RPMI8226 (cell line): Measurements from ENCODE around the gene LRRC23.
"Not testable (repeated sequence)": the region's sequence is repeated elsewhere in the genome, so short reads cannot be mapped to it uniquely, and the experiment has no call there.

Experiments
- DNase-seq: peaks from one replicate; pipeline ENCODE4 v3.0.0-alpha.2; 2015

The LRRC23 gene

GRCh38 chr12:6904280-6905276 lies at the start of gene LRRC23:
TSS of gene LRRC23 (plus strand) at chr12:6904822. CDS start at chr12:6905634, 812 bp downstream.
- DNase-seq = peak; percentile 97

- no peak for DNase-seq
Measured at GRCh38 chr12:6855322-6855721, 49.3 kb upstream of the LRRC23 start.

GRCh38 chr12:6858799-6859198 lies 45.8 kb upstream of the LRRC23 start:
- DNase-seq = no peak

- no peak for DNase-seq
Measured at GRCh38 chr12:6860116-6860515, 44.5 kb upstream of the LRRC23 start.

- DNase-seq = no peak
Measured at GRCh38 chr12:6860942-6861341, 43.7 kb upstream of the LRRC23 start.

- no peak for DNase-seq
Measured at GRCh38 chr12:6861391-6861790, 43.2 kb upstream of the LRRC23 start.

GRCh38 chr12:6863033-6863432 lies 41.6 kb upstream of the LRRC23 start:
- no peak for DNase-seq

GRCh38 chr12:6863586-6864321 lies 40.9 kb upstream of the LRRC23 start:
- no peak for DNase-seq

GRCh38 chr12:6865307-6865706 lies 39.3 kb upstream of the LRRC23 start:
- not testable (repeated sequence) for DNase-seq

GRCh38 chr12:6866163-6866919 lies 38.3 kb upstream of the LRRC23 start:
- no peak for DNase-seq

- DNase-seq = no peak
Measured at GRCh38 chr12:6866920-6867412, 37.7 kb upstream of the LRRC23 start.

- peak; percentile 86 for DNase-seq
Measured at GRCh38 chr12:6867413-6868210, 37.0 kb upstream of the LRRC23 start, which contains the start of gene TPI1. TSS of gene TPI1 (plus strand) at chr12:6867531. CDS start at chr12:6867567, 36 bp downstream.

- DNase-seq = peak; percentile 26
Measured at GRCh38 chr12:6868211-6869048, 36.2 kb upstream of the LRRC23 start.

GRCh38 chr12:6869049-6870021 lies 35.3 kb upstream of the LRRC23 start:
- peak; percentile 87 for DNase-seq

GRCh38 chr12:6870304-6870703 lies 34.3 kb upstream of the LRRC23 start:
- not testable (repeated sequence) for DNase-seq

GRCh38 chr12:6871052-6871957 lies 33.3 kb upstream of the LRRC23 start:
- peak; percentile 53 for DNase-seq

- DNase-seq = peak; percentile 88
Measured at GRCh38 chr12:6872073-6873048, 32.3 kb upstream of the LRRC23 start.
